Neural crest cell (in vitro differentiated cells): ENCODE measurements around the gene TOLLIP. TPM values are rescaled to one million over a fixed set of nuclear protein-coding genes. Genes with fewer than 3 reads are reported as not detected.

Experiments
- DNase-seq: peaks from one replicate; pipeline ENCODE4 v3.0.0; 2021; ENCODE audit warnings: low read depth, mixed read lengths, low spot score
- H3K27ac Mint-ChIP-seq: one replicate; pipeline ENCODE4 v1.8.0; 2021; ENCODE audit warnings: mild to moderate bottlenecking, mixed read lengths; ENCODE audit not compliant: unreplicated experiment
- H3K27me3 Mint-ChIP-seq: 2 replicates; pipeline ENCODE4 v1.8.0; 2021; ENCODE audit warnings: low read depth, mild to moderate bottlenecking, mixed read lengths
- H3K36me3 Mint-ChIP-seq: 2 replicates; pipeline ENCODE4 v1.8.0; 2021; ENCODE audit warnings: low read depth, mild to moderate bottlenecking, mixed read lengths
- H3K4me1 Mint-ChIP-seq: 2 replicates; pipeline ENCODE4 v1.8.0; 2021; ENCODE audit warnings: mixed read lengths
- H3K4me3 Mint-ChIP-seq: one replicate; pipeline ENCODE4 v1.8.0; 2021; ENCODE audit warnings: mild to moderate bottlenecking, mixed read lengths
- H3K9me3 Mint-ChIP-seq: 2 replicates; pipeline ENCODE4 v1.8.0; 2021; ENCODE audit warnings: mixed read lengths
- CTCF ChIP-seq: fragments of 200-600 bp; sonication (generic); conservative IDR thresholded peaks from 2 replicates; pipeline ENCODE4 v1.5.0; 2021; ENCODE audit warnings: antibody characterized with exemption, mild to moderate bottlenecking
- total RNA-seq: library from RNA; stranded (reverse); gene quantifications from 2 replicates; pipeline ENCODE4 v1.2.1, GENCODE V29; 2021

The TOLLIP gene
- total RNA-seq, 1 donor from 2014 or later, result 40.3 TPM

DNA sequence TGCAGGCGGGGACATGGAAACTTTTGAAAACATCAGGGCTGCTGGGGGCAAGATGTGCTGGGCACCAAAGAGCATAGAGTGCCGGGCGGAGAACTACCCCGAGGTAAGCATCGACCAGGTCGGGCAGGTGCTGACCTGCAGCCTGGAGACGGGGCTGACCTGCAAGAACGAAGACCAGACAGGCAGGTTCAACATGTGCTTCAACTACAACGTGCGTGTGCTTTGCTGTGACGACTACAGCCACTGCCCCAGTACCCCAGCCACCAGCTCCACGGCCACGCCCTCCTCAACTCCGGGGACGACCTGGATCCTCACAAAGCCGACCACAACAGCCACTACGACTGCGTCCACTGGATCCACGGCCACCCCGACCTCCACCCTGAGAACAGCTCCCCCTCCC is 67.1 kb downstream of the TOLLIP start:
- H3K9me3 Mint-ChIP-seq, result no peaks in the 10 kb centered on the region
- DNase-seq, result no peak

DNA sequence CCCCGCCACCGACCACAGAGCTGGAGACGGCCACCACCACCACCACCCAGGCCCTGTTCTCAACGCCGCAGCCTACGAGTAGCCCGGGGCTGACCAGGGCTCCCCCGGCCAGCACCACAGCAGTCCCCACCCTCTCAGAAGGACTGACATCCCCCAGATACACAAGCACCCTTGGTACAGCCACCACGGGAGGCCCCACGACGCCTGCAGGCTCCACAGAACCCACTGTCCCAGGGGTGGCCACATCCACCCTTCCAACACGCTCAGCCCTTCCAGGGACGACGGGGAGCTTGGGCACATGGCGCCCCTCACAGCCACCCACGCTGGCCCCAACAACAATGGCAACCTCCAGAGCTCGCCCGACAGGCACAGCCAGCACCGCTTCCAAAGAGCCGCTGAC is 67.7 kb downstream of the TOLLIP start:
- no peak for DNase-seq
- H3K9me3 Mint-ChIP-seq, result no peaks in the 10 kb centered on the region
- H3K27me3 Mint-ChIP-seq, result no peaks in the 10 kb centered on the region
- H3K36me3 Mint-ChIP-seq, result no peaks in the 10 kb centered on the region
- H3K4me3 Mint-ChIP-seq, result no peak overlapping the region
- H3K27ac Mint-ChIP-seq, result no peak overlapping the region
- H3K4me1 Mint-ChIP-seq, result no peaks in the 10 kb centered on the region
- no peak for TF ChIP-seq CTCF

More for the DNA sequence above, 67.1 kb downstream of the TOLLIP start:
- no peak overlapping the region for H3K4me3 Mint-ChIP-seq
- H3K27ac Mint-ChIP-seq, result no peak overlapping the region
- no peaks in the 10 kb centered on the region for H3K27me3 Mint-ChIP-seq
- no peaks in the 10 kb centered on the region for H3K36me3 Mint-ChIP-seq
- no peaks in the 10 kb centered on the region for H3K4me1 Mint-ChIP-seq
- no peak for TF ChIP-seq CTCF

- TF ChIP-seq CTCF, result no peak
- Mint-ChIP-seq H3K27me3 (no peaks in the 10 kb centered on the region), H3K27ac (no peak overlapping the region), H3K4me1 (no peaks in the 10 kb centered on the region), H3K9me3 (no peaks in the 10 kb centered on the region), H3K4me3 (no peak overlapping the region), H3K36me3 (no peaks in the 10 kb centered on the region)
- no peak for DNase-seq
These were observed 68.7 kb downstream of the TOLLIP start for GRCh38 chr11:1240771-1241170.

GRCh38 chr11:1239596-1240205 is 69.7 kb downstream of the TOLLIP start:
- DNase-seq, result no peak
- no peak for TF ChIP-seq CTCF
- Mint-ChIP-seq H3K4me1 (no peaks in the 10 kb centered on the region), H3K36me3 (no peaks in the 10 kb centered on the region), H3K4me3 (no peak overlapping the region), H3K9me3 (no peaks in the 10 kb centered on the region), H3K27ac (no peak overlapping the region), H3K27me3 (no peaks in the 10 kb centered on the region)

DNA sequence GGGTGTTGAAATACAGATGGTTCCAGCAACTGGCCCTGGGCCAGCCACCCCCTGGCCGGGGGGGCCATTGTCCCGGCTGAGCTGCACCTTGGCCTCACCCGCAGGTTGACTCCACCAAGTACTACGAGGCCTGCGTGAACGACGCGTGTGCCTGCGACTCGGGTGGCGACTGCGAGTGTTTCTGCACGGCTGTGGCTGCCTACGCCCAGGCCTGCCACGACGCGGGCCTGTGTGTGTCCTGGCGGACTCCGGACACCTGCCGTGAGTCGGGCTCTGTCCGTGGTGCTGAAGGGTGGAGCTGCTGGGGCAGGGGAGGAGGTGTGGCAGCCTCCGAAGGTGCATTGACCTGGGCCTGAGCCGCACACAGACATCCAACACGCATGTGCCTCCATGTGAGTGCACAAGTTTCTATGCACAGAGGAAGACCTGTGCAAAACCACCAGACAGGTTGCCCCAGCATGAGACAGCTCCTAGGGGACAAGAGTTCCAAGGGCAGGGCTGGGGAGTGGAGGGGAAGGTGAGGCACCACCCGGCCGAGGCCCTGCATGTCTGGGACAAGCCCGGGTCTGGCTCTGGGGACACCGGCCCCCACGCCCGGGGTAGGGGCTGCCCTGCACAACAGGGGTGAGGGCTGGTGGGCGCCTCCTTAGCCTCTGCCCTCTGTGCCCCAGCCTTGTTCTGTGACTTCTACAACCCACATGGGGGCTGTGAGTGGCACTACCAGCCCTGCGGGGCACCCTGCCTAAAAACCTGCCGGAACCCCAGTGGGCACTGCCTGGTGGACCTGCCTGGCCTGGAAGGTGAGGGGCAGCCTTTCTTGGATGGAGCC is 70.5 kb downstream of the TOLLIP start:
- no peaks in the 10 kb centered on the region for H3K9me3 Mint-ChIP-seq
- no peak overlapping the region for H3K27ac Mint-ChIP-seq
- DNase-seq, result no peak
- H3K27me3 Mint-ChIP-seq, result no peaks in the 10 kb centered on the region
- H3K4me3 Mint-ChIP-seq, result no peak overlapping the region
- no peaks in the 10 kb centered on the region for H3K36me3 Mint-ChIP-seq
- TF ChIP-seq CTCF, result no peak
- H3K4me1 Mint-ChIP-seq, result no peaks in the 10 kb centered on the region
